ENCODE results near the gene ZNF562.

Gene ZNF562

DNA sequence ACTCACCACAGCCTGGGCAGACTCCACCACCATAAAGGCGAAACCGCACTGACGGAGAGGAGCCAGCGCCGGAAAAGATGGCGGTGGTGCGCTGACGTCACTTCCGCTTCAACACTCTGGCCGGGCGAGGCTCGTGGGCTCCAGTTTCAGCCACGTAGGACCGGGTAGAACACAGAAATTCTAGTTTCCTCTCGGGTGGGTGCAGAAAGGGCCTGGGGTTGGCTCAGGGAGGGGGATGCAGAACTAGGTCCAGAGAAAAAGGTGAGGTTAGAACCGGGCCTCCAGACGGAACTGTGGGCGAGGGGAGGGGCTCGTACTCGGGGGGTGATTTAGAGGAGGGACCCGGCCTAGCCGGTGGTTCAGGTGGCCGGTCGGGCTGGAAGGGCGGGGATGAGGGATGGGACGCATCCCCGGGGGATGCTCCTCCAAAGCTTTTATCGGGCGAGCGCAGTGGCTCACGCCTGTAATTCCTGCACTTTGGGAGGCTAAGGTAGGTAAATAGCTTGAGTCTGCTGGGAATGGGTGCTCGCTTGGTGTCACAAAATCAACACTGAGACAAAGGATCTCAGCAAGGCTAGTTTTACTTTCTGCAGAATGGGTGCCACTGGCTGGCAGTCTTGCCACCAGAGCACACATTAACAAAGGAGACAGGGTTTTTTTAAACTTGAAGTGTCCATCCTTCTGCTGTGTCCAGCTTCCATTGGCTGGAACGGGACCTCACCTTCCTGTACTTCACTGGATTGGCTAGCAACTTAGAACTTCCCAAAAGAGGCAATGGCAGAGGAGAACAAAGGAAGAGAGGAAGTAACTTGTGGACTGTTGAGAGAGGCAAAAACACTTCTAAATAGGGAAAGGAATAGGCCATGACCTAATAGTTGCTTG is 53.5 kb downstream of the ZNF562 start, which contains the start of gene ZNF561:
Gene ZNF561 (minus strand): TSS at position 77 of the 882 bp plus-strand sequence. CDS start 1,776 bp downstream, outside the sequence.
- Histone ChIP-seq H3K4me1 (ENCODE audit: insufficient read depth, poor library complexity, severe bottlenecking) (peaks cover 17% of the 10 kb centered on the region), H3K27ac (ENCODE audit: poor library complexity, severe bottlenecking) (peak within 1 kb of the TSS; percentile 93), H3K9me3 (ENCODE audit: severe bottlenecking) (no peaks in the 10 kb centered on the region), H3K4me3 (ENCODE audit: severe bottlenecking) (peak within 1 kb of the TSS; percentile 67), H3K27me3 (ENCODE audit: insufficient read depth, poor library complexity, severe bottlenecking) (no peaks in the 10 kb centered on the region), H3K36me3 (ENCODE audit: low read depth) (peaks cover 59% of the 10 kb centered on the region)
- TF ChIP-seq, protein P1, sequence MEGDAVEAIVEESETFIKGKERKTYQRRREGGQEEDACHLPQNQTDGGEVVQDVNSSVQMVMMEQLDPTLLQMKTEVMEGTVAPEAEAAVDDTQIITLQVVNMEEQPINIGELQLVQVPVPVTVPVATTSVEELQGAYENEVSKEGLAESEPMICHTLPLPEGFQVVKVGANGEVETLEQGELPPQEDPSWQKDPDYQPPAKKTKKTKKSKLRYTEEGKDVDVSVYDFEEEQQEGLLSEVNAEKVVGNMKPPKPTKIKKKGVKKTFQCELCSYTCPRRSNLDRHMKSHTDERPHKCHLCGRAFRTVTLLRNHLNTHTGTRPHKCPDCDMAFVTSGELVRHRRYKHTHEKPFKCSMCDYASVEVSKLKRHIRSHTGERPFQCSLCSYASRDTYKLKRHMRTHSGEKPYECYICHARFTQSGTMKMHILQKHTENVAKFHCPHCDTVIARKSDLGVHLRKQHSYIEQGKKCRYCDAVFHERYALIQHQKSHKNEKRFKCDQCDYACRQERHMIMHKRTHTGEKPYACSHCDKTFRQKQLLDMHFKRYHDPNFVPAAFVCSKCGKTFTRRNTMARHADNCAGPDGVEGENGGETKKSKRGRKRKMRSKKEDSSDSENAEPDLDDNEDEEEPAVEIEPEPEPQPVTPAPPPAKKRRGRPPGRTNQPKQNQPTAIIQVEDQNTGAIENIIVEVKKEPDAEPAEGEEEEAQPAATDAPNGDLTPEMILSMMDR (IDR thresholded peaks at IDR 0.05; ENCODE audit: poor library complexity, severe bottlenecking) = no peak
- DNase-seq (ENCODE audit: low spot score) = peak; percentile 86
- ATAC-seq (ENCODE audit: low read depth) = peak; percentile 73

DNA sequence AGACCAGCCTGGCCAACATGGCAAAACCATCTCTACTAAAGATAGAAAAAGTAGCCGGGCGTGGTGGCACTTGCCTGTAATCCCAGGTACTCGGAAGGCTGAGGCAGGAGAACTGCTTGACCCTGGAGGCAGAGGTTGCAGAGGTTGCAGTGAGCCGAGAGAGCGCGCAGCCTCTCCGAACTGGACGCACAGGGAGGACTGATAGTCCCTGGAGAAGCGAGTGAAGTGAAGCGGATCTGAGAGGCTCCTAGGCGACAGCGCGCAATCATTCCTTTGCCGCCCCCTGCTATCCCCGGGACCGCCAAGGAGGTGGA is 54.1 kb downstream of the ZNF562 start:
- Histone ChIP-seq H3K9me3 (ENCODE audit: severe bottlenecking) (no peaks in the 10 kb centered on the region), H3K27ac (ENCODE audit: poor library complexity, severe bottlenecking) (peak overlapping the region; percentile 93), H3K27me3 (ENCODE audit: insufficient read depth, poor library complexity, severe bottlenecking) (no peaks in the 10 kb centered on the region), H3K36me3 (ENCODE audit: low read depth) (peaks cover 65% of the 10 kb centered on the region), H3K4me3 (ENCODE audit: severe bottlenecking) (peak overlapping the region; percentile 67), H3K4me1 (ENCODE audit: insufficient read depth, poor library complexity, severe bottlenecking) (peaks cover 17% of the 10 kb centered on the region)
- DNase-seq (ENCODE audit: low spot score) (no peak), ATAC-seq (ENCODE audit: low read depth) (no peak; the same call in 2 of the 3 replicates)
- TF ChIP-seq, protein P1 (IDR thresholded peaks at IDR 0.05; ENCODE audit: poor library complexity, severe bottlenecking) = no peak

DNA sequence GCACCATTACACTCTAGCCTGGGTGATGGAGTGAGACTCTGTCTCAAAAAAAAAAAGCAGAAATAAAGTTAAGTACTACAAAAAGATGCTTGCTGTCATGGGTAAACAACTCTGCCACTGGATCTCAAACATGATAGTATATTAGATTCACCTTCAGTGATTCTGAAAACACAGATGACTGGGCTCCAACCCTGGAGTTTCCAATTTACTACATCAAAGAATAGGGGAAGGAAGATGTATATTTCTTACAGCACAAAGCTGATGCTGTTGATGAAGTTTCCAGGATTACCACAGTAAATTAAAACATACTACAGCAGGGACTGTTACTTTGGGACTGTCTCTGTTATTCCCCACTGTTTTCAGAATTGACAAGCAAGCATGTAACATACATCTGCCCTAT is 59.1 kb downstream of the ZNF562 start:
- DNase-seq (ENCODE audit: low spot score) (no peak), ATAC-seq (ENCODE audit: low read depth) (no peak)
- Histone ChIP-seq H3K27me3 (ENCODE audit: insufficient read depth, poor library complexity, severe bottlenecking) (no peaks in the 10 kb centered on the region), H3K4me1 (ENCODE audit: insufficient read depth, poor library complexity, severe bottlenecking) (peaks cover 4% of the 10 kb centered on the region), H3K36me3 (ENCODE audit: low read depth) (peaks cover 99% of the 10 kb centered on the region), H3K27ac (ENCODE audit: poor library complexity, severe bottlenecking) (no peak overlapping the region), H3K9me3 (ENCODE audit: severe bottlenecking) (peaks cover 19% of the 10 kb centered on the region), H3K4me3 (ENCODE audit: severe bottlenecking) (no peak overlapping the region)
- TF ChIP-seq, protein P1 (IDR thresholded peaks at IDR 0.05; ENCODE audit: poor library complexity, severe bottlenecking) = no peak

DNA sequence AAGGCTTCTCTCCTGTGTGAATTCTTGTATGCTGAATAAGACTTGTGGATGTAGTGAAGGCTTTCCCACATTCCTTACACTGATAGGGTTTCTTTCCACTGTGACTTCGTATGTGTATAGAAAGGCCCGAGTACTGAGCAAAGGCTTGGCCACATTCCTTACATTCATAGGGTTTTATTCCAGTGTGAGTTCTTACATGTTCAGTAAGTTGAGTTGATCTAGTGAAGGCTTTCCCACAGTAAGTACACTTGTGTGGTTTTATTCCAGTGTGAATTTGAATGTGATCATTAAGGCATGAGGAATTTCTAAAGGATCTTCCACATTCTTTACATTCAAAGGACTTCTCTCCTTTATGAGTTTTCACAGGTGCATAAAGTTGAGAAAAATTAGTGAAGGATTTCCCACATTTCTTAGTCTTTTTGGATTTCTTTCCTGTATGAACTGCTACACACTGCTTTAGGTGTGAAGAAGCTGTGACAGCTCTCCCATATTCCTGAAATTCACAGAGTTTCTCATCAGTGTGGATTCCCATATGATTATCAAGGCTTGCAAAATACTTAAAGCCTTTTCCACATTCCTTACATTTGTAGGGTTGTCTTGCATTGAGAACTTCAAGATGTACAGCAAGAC is 64.3 kb downstream of the ZNF562 start:
- TF ChIP-seq, protein P1 (IDR thresholded peaks at IDR 0.05; ENCODE audit: poor library complexity, severe bottlenecking) = no peak
- Histone ChIP-seq H3K27me3 (ENCODE audit: insufficient read depth, poor library complexity, severe bottlenecking) (no peaks in the 10 kb centered on the region), H3K9me3 (ENCODE audit: severe bottlenecking) (peaks cover 21% of the 10 kb centered on the region), H3K36me3 (ENCODE audit: low read depth) (peaks cover 81% of the 10 kb centered on the region), H3K27ac (ENCODE audit: poor library complexity, severe bottlenecking) (no peak overlapping the region), H3K4me1 (ENCODE audit: insufficient read depth, poor library complexity, severe bottlenecking) (no peaks in the 10 kb centered on the region), H3K4me3 (ENCODE audit: severe bottlenecking) (no peak overlapping the region)
- DNase-seq (ENCODE audit: low spot score) (no peak), ATAC-seq (ENCODE audit: low read depth) (no peak)
